Lung (tissue), 12 donors: ENCODE results near the gene RSPH1. TPM values are rescaled to one million over a fixed set of nuclear protein-coding genes. Genes with fewer than 3 reads are reported as not detected.
A peak's percentile ranks its signal among the peaks of the same experiment; 100 is the strongest.

Source experiments
- ATAC-seq: fragments of 200-7000 bp; cut with Tn5 transposase; one replicate; pipeline ENCODE4 v1.9.1; 2020; ENCODE audit warnings: moderate number of reproducible peaks; ENCODE audit not compliant: insufficient read depth, low FRiP score
- DNase-seq, 3 donors: peaks; one replicate each; pipeline ENCODE4 v3.0.0-alpha.2; 2013 to 2017
- H3K27ac ChIP-seq, 2 donors: one replicate each; pipeline ENCODE4 v1.5.1; 2013; ENCODE audit warnings: mild to moderate bottlenecking in 2 of 2, moderate library complexity in 2 of 2, control low read depth in 1 of 2, inconsistent platforms in 1 of 2, low read depth in 1 of 2, low read length in 1 of 2
- H3K27me3 ChIP-seq, 3 donors: one replicate each; pipeline ENCODE4 v1.5.1; 2013; ENCODE audit warnings: low read length in 2 of 3; ENCODE audit not compliant: control insufficient read depth in 3 of 3, insufficient read depth in 3 of 3
- H3K36me3 ChIP-seq, 4 donors: one replicate each; pipeline ENCODE4 v1.5.1; 2013; ENCODE audit warnings: low read length in 4 of 4, mild to moderate bottlenecking in 1 of 4, moderate library complexity in 1 of 4; ENCODE audit not compliant: control insufficient read depth in 4 of 4, insufficient read depth in 4 of 4
- H3K4me1 ChIP-seq, 5 donors: one replicate each; pipeline ENCODE4 v1.5.1; 2013; ENCODE audit warnings: low read length in 5 of 5, mild to moderate bottlenecking in 2 of 5, moderate library complexity in 1 of 5; ENCODE audit not compliant: control insufficient read depth in 5 of 5, insufficient read depth in 5 of 5
- H3K4me3 ChIP-seq: one replicate; pipeline ENCODE4 v1.5.1; 2013; ENCODE audit warnings: mild to moderate bottlenecking, control low read depth, moderate library complexity
- H3K9ac ChIP-seq, 2 donors: one replicate each; pipeline ENCODE4 v1.5.1; 2013; ENCODE audit warnings: low read length in 2 of 2, control low read depth in 1 of 2; ENCODE audit not compliant: insufficient read depth in 1 of 2
- H3K9me3 ChIP-seq, 4 donors: one replicate each; pipeline ENCODE4 v1.5.1; 2013; ENCODE audit warnings: low read length in 3 of 4, mild to moderate bottlenecking in 1 of 4, moderate library complexity in 1 of 4; ENCODE audit not compliant: control insufficient read depth in 4 of 4, insufficient read depth in 3 of 4
- CTCF ChIP-seq: IDR thresholded peaks from 2 replicates; pipeline ENCODE4 v1.5.1; 2012; ENCODE audit warnings: mild to moderate bottlenecking; ENCODE audit errors: control extremely low read depth, extremely low read depth
- WGBS, 2 donors: extraction: QIAGEN DNeasy Blood & Tissue Kit; methylation state at CpG; one replicate each; pipeline ENCODE4 v1.1.7; 2013; 5-methylcytosine and 5-hydroxymethylcytosine counted together
- polyA plus RNA-seq, 2 donors: library from polyadenylated mRNA; stranded (reverse); fragments of 200-250 nt; gene quantifications; one replicate each; pipeline ENCODE4 v1.2.1, GENCODE V29; 2013
- total RNA-seq, 2 donors: library from RNA; depleted of rRNA in 1 of 2; stranded (reverse); fragments of >200 nt in 1 of 2; gene quantifications; one replicate each; pipeline ENCODE4 v1.2.1, GENCODE V29; 2014 to 2021
- donor health status: control.
- donor health status: control.
- donor health status: Bipolar disorder and iron deficiency.
- donor health status: healthy.
- donor health status: DM: yes; HTN: yes; CAD: no.

Gene RSPH1
- total and polyA plus RNA-seq, 4 donors, result 17.6 to 46.9 (median 27.7) TPM

- Histone ChIP-seq H3K9me3 (peaks cover 0 to 2% (median 0%) of the 10 kb centered on the region in 4 donors), H3K9ac (no peak overlapping the region), H3K4me1 (no peaks in the 10 kb centered on the region), H3K27ac (no peak overlapping the region), H3K36me3 (no peaks in the 10 kb centered on the region), H3K27me3 (no peaks in the 10 kb centered on the region), H3K4me3 (no peak overlapping the region)
- ATAC-seq (no peak), DNase-seq (no peak)
- 73 to 78% methylated on average over 17 of the region's 17 CpGs for WGBS, 2 donors
- TF ChIP-seq CTCF, result no peak
These were observed 56.5 kb downstream of the RSPH1 start for GRCh38 chr21:42439284-42440186.

GRCh38 chr21:42438316-42439205 lies 57.5 kb downstream of the RSPH1 start:
- 83 to 93% methylated on average over 25 of the region's 25 CpGs for WGBS, 2 donors
- Histone ChIP-seq H3K4me3 (no peak overlapping the region), H3K27me3 (no peaks in the 10 kb centered on the region), H3K9me3 (peaks cover 0 to 2% (median 0%) of the 10 kb centered on the region in 4 donors), H3K9ac (no peak overlapping the region), H3K36me3 (no peaks in the 10 kb centered on the region), H3K27ac (no peak overlapping the region), H3K4me1 (no peaks in the 10 kb centered on the region)
- TF ChIP-seq CTCF, result no peak
- ATAC-seq (no peak), DNase-seq (no peak)

GRCh38 chr21:42437786-42438185 lies 58.2 kb downstream of the RSPH1 start:
- 55 to 74% methylated on average over 8 of the region's 8 CpGs for WGBS, 2 donors
- Histone ChIP-seq H3K9ac (no peak overlapping the region), H3K36me3 (no peaks in the 10 kb centered on the region), H3K27me3 (no peaks in the 10 kb centered on the region), H3K4me3 (no peak overlapping the region), H3K27ac (no peak overlapping the region), H3K4me1 (no peaks in the 10 kb centered on the region), H3K9me3 (peaks cover 0 to 5% (median 0%) of the 10 kb centered on the region in 4 donors)
- TF ChIP-seq CTCF, result no peak
- ATAC-seq, result no peak
- peak; percentile 45 to 71 (median 51) for DNase-seq
